Skeletal muscle cell (primary cell): ENCODE data around the gene ARID5B.

Experiments used
- DNase-seq: peaks from one replicate; pipeline ENCODE4 v3.0.0-alpha.2; 2010; ENCODE audit warnings: low read depth
- H3K4me3 ChIP-seq: 2 replicates; pipeline ENCODE4 v1.5.1; 2011; ENCODE audit warnings: low read depth, mild to moderate bottlenecking, control low read depth, low read length, moderate library complexity

The ARID5B gene

DNA sequence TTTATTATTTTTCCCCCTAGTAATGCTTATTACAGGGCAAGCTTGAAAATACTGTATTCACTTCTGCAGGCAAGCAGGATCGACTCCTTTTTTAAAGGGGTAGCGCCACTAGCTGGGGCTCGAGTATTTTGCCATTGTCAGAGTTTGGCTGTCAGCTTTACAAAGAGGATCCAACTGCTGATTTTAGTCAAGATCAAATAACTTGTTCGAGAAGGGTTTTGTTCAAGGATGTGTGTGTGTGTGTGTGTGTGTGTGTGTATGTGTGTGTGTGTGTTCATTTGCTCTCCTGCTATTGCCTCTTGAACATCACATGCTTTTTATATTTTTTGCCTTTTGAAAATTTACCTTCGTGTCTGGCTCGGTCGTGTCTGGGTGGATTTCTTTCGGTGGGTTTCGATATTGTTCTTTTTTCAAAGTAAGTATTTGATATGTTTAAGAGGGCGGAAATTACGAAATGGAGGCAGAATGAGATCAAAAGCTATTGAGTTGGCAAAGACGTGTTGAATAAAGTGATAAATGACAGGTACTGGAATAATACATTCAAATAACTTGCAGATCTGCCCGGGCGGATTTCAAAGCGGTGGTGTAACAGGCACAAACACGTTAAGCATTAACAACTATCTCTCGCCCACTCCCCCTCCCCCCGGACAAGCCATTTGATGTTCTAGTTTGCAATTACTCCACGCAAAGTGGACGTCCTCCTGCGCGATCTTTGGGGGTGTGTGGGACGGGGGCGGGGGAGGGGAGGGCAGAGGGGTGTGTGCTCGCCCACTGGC, 1.1 kb downstream of the ARID5B start:
- peak overlapping the region; percentile 88 for H3K4me3 ChIP-seq
- no peak for DNase-seq

DNA sequence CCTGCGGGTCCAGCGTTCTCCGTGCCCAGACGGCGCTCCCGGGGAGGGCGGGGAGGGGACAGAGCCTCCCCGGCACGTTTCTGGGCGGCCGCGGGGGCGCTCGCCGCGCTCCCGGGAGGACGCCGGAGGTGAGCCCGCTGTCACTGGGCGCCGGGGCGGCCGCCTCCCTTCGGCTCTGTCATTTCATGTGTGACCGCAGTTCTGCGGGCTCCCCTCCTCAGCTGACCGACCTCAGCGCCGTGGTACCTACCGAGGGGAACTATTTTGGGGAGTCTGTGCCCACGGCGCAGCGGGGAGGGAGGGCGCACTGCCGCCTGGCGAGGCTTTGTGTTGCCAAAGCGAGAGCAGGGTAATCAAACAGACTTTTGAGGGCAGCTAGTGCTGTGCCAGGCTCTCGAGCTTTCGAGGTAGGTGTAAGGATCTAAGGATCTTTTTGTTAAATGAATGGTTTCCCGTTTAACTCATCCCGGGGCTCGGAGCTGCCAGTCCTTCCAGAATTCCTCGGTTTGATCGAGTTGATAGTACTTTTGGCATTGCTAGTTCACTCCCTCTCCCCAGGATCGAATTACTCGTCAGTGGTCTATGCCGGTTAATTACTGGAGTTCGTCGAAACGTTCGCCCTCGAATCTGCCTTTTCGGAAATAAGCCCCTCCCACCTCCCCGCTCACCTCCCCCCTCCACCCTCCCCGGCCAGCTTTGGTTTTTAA, 1.9 kb downstream of the ARID5B start:
- H3K4me3 ChIP-seq, result peak overlapping the region; percentile 88
- DNase-seq, result no peak

DNA sequence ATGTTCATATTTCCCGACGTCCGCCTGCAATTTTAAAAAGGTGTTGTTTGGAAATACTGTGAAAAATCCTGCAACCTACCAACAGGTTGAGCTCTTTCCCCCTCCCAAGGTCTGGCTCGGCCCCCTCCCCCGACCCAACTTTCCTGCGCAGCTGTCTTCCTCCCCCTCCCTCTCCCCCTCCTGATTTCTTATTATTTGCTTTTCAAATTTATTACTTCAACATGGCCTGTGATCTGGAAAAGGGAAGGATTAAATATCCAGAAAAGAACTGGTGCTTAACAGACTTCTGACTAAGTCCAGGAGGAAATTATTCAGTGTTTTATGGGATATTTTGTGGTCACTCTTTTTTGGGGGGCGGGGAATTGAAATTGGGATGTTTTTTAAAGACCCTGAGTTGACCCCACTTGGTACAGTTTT, 2.4 kb downstream of the ARID5B start:
- H3K4me3 ChIP-seq, result peak overlapping the region; percentile 88
- DNase-seq, result no peak

DNA sequence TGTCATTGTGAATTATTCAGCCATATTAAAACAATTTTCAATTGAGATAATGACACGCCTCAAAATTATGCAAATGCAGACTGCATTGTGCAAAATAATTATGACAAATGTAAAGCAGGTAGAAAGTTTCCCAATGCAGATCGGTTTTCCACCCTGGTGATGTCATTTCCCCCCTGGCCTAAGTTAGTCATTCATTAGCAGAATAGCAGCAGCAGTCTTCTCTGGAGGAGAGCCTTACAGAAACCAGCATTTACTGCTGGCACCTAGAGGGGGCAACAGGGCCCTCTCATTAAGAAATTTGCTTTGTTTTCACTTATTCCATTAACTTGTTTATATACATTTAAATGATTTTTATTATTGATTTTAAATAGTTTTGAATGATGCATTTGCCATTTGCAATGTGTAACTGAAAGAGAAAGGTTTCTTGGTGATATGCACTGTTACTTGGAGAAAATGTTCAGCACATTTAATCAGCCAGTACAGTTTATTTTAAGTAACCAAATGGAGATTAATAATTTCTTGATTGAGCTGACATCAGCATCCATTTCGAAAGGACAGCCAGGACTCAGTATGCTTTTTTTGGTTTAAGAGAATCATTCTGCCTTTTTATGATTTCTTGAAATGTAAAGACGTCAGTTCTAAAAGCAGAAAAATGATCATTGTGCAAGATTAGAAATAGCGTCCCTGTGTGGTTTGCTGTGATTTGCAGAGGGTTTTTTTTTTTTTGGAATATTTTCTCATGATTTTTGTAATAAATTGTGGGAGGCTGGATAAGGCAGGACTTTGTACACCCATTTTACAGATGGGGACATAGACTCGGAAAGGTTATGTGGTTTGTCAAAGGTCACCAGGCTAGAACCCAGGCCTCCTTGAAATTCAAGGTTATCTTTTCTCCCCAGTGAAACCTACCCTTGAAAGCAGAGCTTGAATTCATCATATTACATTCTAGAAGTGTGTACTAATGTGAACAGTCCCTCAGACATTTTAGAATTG, 3.5 kb downstream of the ARID5B start:
- H3K4me3 ChIP-seq, result peak overlapping the region; percentile 88
- no peak for DNase-seq

DNA sequence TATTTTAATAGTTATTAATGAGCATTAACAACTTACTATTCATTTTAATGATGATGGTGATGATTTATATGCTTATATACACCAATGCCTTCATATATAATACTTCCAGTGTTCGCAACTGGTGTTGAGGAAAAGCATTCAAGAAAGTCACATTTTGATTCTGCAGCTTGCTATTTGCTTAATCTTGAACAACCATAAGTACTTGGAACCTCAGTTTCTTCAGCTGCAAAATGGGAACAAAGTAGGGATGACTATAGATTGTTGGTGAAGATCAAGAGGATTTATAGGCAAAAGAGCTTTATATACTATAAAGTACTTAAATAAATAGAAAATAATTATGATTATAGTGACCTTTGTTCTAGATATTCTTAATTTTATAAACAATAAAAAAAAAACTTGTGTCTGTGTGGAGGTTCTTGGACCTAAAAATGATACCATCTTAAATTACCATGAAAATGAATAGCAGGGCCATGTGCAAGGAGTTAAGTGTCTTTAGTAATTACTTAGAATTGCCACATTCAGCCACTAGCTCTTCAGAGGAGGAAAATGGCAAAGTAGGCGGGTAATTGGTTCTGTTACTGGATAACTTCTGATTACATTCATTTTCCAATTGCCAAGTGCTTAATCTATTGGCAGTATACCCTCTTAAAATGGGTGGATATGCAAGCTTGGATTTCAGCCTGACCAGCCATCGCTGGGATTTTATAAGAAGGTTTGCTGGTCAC, 4.5 kb downstream of the ARID5B start:
- DNase-seq, result no peak
- H3K4me3 ChIP-seq, result no peak overlapping the region

DNA sequence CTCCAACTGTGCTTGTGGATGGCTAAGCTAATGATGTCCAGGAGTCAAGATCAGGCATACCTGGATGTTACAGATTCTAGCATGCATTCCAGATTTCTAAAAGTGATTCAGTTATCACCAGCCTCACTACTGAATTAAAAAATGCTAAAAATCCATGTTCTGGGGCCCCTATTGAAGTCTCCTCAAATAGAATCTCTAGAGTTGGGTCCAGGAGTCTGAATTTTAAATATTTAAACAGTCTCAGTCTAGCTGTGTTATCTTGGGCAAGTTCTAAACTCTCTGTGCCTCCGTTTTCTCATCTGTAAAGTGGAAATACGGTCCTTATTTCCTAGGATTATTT, 5.0 kb downstream of the ARID5B start:
- H3K4me3 ChIP-seq, result no peak overlapping the region
- DNase-seq, result no peak

DNA sequence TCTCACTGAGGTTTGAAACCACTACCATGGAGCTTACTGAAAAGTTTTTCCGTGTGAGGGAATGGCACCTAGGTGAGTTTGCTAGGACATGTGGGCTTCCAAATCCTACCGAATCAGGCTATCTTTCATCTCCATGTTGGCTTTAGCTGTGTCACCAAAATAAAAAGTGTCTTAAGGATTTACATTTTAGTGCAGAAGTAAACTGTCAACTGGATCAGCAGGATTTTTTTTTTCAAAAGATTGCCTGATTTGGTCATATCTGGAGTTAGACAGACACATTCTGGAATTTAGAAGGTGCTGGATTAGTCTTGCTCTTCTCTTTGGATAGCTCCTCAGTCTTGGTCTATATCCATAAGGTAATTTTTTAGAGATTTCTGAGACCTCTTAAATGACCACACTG, 5.5 kb downstream of the ARID5B start:
- no peak overlapping the region for H3K4me3 ChIP-seq
- DNase-seq, result no peak

DNA sequence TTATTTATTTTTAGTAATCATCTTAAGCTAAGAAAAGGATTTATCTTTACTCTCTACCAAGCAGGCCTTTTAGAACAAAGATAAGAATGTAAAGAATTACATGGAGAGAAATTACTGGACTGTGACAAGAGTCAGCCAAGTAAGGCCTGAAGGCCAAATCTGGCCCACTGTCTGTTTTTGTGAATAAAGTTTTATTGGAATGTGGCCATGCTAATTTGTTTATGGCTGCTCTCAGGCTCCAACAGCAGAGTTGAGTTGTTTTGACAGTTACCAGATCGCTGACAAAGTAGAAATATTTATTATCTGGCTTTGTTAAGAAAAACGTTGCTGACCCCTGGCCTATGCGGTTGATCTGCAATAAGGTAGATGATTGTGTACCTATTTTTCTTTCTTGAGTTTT, 6.1 kb downstream of the ARID5B start:
- no peak overlapping the region for H3K4me3 ChIP-seq
- no peak for DNase-seq

DNA sequence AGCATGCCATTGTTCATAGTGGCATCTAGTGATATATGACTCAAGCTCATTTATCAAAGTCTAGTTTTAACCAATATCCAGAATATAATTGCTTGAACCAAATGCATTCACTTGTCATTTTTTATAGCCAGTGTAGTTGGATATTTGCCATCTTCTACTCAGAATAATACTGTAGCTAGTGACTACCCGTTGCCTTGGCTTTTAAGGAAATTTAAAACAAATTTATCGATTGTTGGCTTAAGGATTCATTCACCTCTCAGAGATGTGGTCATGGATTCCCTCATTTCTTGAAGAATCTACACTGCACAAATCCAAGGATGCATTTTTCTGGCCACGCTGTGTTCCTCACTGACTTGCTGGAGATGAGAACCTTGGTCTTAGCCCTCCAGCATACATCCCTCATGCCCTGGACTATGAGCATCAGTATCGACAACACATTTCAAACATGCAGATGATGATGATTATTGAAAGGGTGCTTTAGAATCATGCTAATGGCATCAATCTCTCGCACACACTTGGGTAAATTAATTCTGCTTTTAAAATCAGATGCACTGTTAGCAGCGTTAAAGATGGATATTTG, 8.8 kb downstream of the ARID5B start:
- no peak for DNase-seq
- H3K4me3 ChIP-seq, result no peak overlapping the region

DNA sequence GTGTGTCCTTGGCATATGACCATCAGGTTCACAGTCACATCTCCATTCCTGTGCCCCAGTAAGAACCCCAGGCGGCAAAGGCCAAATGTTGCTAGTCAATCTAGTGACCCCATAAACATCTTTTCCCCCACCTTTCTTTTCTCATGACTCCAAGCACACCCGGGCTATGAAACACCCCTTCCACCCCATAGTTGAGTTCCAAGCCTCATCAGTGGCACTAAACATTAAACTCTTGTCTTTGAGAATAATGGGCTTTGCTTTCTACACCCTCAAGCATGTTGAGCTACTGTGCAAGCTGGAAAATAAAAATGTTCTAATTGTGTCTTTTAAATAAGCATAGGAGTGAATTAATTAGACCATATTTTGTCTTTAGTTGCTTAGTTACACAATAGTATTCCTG, 9.4 kb downstream of the ARID5B start:
- no peak overlapping the region for H3K4me3 ChIP-seq
- DNase-seq, result no peak

DNA sequence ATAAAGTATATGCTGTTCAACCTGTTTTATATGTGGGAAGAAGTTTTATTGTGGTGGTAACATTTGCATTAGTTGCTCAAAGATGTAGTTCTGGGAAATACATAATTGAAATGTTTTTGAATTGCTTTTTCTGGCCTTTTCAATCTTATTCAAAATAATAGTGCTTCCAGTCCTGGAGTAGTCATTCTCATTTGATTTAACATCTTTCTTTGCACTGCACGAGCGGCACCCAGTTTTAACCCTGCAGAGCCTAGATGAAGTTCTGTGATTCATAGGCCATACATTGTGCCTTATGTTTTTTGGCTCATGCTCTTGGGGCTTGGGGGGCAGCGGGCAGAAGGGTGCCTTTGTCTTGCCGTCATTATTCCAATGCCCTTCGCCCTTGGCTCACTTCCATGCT, 9.9 kb downstream of the ARID5B start:
- H3K4me3 ChIP-seq, result no peak overlapping the region
- DNase-seq, result no peak

DNA sequence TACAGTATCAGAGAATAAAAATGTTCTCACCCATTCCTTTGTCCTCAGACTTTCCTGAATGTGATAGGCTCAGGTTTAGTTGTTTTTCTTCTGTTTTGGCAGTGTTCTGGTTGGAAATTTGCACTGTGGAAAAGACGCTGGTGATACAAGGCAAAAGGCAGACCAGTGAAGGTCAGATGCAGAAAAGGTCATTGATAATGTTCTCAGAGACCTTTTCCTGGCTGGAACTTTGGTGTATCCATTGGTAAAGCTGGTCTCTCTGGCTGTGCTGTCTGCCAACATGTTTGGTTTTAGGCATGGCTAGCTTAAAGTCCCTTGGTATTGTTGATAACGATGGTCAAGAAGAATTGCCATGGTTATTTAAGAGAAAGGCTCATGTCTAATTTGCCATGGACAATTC, 11.5 kb downstream of the ARID5B start:
- no peak overlapping the region for H3K4me3 ChIP-seq
- DNase-seq, result no peak

DNA sequence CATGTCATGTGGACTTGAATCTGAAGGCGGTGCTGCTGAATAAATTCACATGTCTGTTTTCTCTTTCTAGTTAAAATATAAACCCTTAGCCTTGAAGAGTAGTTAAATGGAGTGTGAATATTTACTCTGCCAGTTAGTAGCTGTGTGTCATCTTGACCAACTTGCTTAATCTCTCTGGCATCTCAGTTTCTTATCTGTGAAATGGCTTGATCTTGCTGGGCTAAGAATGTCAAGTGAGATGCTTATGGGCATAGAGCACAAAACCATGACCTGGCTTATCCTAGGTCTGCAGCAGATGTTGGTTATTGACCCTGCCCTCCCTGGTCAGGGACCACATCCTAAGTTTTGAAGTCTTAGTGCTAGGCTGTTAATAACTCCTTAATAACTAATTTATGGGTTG, 16.6 kb downstream of the ARID5B start:
- H3K4me3 ChIP-seq, result no peak overlapping the region
- no peak for DNase-seq

DNA sequence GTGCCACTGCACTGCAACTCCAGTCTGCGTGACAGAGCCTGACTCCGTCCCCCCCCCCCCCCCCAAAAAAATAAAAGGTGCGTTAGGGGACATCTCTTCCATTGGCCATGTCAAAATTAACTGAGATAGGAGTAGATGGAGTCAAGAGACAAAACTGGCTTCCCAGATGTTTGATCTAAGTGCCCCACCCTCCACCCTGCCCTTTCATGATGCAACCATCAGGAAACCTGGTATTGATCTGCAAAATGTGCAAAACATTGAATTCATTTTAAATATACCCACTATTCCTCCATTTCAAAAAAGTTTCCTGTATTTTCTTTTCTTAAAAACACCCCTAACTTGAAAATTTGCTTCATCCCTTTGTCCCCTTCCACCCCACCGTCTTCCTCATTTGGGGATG, 17.5 kb downstream of the ARID5B start:
- no peak overlapping the region for H3K4me3 ChIP-seq
- no peak for DNase-seq

DNA sequence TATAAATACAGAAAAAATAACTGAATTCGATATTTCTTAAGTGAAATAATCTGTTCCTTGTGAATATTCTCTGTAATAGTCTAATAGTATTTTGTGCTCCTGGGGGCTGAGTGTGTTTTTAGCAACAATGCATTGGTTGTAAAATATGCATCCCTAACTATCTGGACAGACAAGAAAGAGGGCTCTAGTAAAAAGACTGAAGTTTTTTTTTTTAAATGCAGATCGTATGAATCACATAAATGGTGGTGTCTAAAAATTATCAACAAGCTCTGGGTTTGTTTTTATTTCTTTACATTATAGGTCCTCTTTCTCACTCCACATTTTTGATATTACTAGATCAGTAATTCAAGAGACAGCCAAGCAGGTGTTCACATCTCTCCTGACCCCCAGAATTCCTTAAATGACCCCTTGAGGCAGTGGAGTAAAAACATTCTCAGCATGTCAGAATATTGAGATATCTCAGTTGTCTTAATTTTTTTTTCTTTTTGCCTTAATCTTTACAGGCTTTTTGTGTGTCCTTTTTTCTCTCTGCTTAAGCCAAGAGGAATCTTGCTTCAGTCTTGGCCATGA, 18.2 kb downstream of the ARID5B start:
- no peak for DNase-seq
- H3K4me3 ChIP-seq, result no peak overlapping the region

DNA sequence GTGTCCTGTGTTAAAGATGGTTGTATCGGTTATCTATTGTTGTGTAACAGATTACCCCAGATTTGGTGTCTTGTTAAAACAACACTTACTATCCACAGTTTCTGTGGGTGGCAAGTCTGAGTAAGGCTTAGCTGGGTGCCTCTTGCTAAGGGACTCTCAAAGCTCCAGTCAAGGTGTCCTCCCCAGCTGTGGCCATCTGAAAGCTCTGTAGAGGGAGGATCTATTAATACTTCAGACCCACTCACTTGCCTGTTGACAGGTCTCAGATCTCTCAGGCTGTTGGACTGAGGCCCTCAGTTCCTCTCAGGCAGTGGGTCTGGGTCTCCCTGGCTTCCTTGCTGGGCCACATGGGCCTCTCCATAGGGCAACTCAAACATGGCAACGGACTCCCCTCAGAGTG, 19.6 kb downstream of the ARID5B start:
- DNase-seq, result no peak
- H3K4me3 ChIP-seq, result no peak overlapping the region

DNA sequence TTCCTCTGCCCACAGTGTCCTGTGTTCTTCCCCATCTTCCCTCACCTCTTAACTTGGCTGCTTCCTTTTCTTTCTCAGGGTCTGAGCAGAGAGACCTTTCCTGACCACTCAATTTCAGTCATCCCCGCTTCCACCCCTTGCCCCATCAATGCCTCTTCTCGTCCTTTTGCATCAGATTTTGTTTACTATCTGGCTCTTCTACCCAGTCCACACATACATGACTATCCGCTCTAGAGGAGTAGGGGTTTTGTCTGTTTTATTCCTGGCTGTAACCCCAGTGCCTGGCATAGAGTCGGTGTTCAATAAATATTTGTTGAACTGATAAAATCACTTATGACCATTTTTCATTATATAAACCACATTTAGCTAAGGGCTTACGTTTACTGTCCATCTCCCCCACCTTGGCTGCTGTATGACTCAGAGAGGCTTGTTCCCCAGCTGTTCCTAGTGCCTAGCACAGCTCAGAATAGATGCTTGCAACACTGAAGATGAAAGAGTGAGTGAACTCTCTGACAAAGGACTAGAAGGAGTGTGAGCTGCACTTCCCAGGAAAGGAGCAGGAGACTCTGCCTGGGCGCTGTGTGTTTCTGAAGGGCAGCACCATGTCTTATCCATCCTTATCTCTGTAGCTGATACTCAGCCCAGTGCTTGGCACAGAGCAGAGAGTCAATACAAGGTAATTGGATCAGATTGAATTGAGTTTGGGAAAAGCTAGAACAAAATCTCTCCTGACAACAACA, 21.9 kb downstream of the ARID5B start:
- H3K4me3 ChIP-seq, result no peak overlapping the region
- no peak for DNase-seq

DNA sequence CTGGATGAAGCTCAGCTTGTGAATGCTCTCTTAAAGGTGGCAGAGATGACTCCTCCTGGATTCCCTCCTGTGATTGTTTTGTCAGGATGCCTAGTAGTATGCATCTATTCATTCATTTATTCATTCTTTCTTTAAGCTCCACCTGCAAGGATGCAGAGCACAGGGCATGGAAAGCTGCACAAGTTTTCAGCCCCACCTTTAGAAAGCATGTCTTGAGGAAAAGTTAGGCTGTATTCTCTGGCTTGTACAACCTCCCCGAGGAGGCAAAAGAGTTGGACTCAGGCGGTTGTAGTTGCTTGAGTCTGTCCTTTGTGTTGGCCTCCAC, 22.4 kb downstream of the ARID5B start:
- no peak overlapping the region for H3K4me3 ChIP-seq
- no peak for DNase-seq
